Activated naive CD8-positive, alpha-beta T cell treated with anti-CD3 and anti-CD28 coated beads, Interleukin-2, amount 10 ng/mL, durations not matched to agents 7 days and 5 days (primary cell): ENCODE measurements around the gene CFAP46. TPM values are rescaled to one million over a fixed set of nuclear protein-coding genes. Genes with fewer than 3 reads are reported as not detected.

ENCODE experiments used
- ATAC-seq: fragments of 150-1000 bp; cut with Tn5 transposase; one replicate; pipeline ENCODE4 v1.10.0; 2021; ENCODE audit warnings: low read depth, moderate library complexity
- POLR2A ChIA-PET: fragments of 350-600 bp; sonication (Branson Sonifier 250); formaldehyde crosslinking; loops from one replicate; lab custom pipeline; 2021; ENCODE audit warnings: antibody characterized with exemption; lab: Charles Lee
- DNase-seq: peaks from one replicate; pipeline ENCODE4 v3.0.0; 2021
- H3K27ac Mint-ChIP-seq: one replicate; pipeline ENCODE4 v1.8.0; 2022; ENCODE audit warnings: mild to moderate bottlenecking, mixed read lengths
- H3K27me3 Mint-ChIP-seq: one replicate; pipeline ENCODE4 v1.8.0; 2022; ENCODE audit warnings: mild to moderate bottlenecking, moderate library complexity, mixed read lengths
- H3K36me3 Mint-ChIP-seq: one replicate; pipeline ENCODE4 v1.8.0; 2021; ENCODE audit warnings: mild to moderate bottlenecking, mixed read lengths
- H3K4me1 Mint-ChIP-seq: one replicate; pipeline ENCODE4 v1.8.0; 2021; ENCODE audit warnings: mixed read lengths
- H3K4me3 Mint-ChIP-seq: one replicate; pipeline ENCODE4 v1.8.0; 2022; ENCODE audit warnings: mild to moderate bottlenecking, moderate library complexity, mixed read lengths
- H3K9me3 Mint-ChIP-seq: one replicate; pipeline ENCODE4 v1.8.0; 2021; ENCODE audit warnings: mixed read lengths
- total RNA-seq, 2 experiments: library from RNA; stranded (reverse); gene quantifications; one replicate each; pipeline ENCODE4 v1.2.3, GENCODE V29; 2021

CFAP46 gene
- total RNA-seq, 2 experiments from 2014 or later, result not detected

- Mint-ChIP-seq H3K27me3 (no peaks in the 10 kb centered on the region), H3K27ac (no peak overlapping the region), H3K9me3 (no peaks in the 10 kb centered on the region), H3K4me3 (no peak overlapping the region), H3K36me3 (no peaks in the 10 kb centered on the region), H3K4me1 (no peaks in the 10 kb centered on the region)
- POLR2A ChIA-PET, result no interaction called here
- no peak for ATAC-seq
- no peak for DNase-seq
Observed at GRCh38 chr10:132984008-132984295, 41.6 kb upstream of the CFAP46 start.

DNA sequence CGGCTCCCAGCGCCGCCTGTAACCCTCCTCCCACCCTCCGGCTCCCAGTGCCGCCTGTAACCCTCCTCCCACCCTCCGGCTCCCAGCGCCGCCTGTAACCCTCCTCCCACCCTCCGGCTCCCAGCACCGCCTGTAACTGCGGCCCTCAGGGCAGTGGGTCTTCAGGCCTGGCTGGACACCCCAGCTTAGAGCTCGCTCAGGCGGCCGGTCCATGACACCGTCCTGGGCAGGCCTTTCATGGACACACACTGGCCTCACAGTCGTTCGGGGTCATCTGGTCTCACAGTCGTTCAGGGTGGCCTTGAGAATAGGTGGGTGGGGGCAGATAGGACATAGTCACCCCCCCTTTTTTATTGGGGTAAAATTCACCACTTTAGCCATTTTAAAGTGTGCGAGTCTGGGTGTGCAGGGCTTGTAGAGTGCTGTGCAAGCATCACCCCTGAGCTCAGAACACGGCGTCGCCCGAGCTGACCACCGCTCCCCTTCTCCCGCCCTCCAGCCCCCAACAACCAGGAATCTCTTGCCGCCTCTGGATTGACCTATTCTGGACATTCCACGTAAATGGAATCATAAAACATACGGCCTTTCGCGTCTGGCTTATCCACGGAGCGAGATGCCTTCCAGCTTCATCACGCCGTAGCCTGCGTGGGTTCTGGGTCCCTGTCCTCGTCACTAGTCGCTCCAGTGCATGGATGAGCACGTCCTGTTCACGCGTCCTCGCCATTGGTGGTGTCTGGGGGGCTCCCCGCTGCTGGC, 41.1 kb upstream of the CFAP46 start:
- Mint-ChIP-seq H3K36me3 (no peaks in the 10 kb centered on the region), H3K27me3 (no peaks in the 10 kb centered on the region), H3K4me3 (no peak overlapping the region), H3K27ac (no peak overlapping the region), H3K4me1 (no peaks in the 10 kb centered on the region), H3K9me3 (no peaks in the 10 kb centered on the region)
- DNase-seq (no peak), ATAC-seq (no peak)
- POLR2A ChIA-PET, result no interaction called here

GRCh38 chr10:132982301-132982989, 40.1 kb upstream of the CFAP46 start:
- H3K4me1 Mint-ChIP-seq, result no peaks in the 10 kb centered on the region
- DNase-seq (no peak), ATAC-seq (no peak)
- no peaks in the 10 kb centered on the region for H3K36me3 Mint-ChIP-seq
- H3K27me3 Mint-ChIP-seq, result no peaks in the 10 kb centered on the region
- no peak overlapping the region for H3K27ac Mint-ChIP-seq
- no peaks in the 10 kb centered on the region for H3K9me3 Mint-ChIP-seq
- POLR2A ChIA-PET, result no interaction called here
- no peak overlapping the region for H3K4me3 Mint-ChIP-seq

DNA sequence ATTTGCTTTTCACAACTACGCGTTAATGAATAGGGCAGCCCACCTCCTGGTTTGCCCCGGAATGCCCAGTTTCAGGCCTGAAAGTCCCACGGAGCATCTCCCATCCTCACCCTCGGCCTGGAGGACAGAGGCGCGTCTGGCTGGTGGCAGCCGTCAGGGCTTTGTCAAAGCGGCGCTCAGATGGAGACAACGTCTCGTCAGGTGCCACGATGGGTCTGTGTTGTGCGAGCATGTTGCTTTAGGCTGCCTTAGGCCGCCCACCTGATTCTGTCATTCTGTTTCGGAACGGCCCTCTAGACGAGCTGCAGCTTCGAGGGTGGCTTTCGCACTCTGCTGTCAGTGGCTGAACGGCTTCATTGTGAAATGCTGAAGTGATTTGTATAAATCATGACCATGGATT, 39.4 kb upstream of the CFAP46 start:
- H3K36me3 Mint-ChIP-seq, result no peaks in the 10 kb centered on the region
- POLR2A ChIA-PET, result no interaction called here
- H3K4me1 Mint-ChIP-seq, result no peaks in the 10 kb centered on the region
- no peak overlapping the region for H3K4me3 Mint-ChIP-seq
- no peaks in the 10 kb centered on the region for H3K9me3 Mint-ChIP-seq
- no peaks in the 10 kb centered on the region for H3K27me3 Mint-ChIP-seq
- no peak overlapping the region for H3K27ac Mint-ChIP-seq
- DNase-seq, result no peak
- ATAC-seq, result no peak

DNA sequence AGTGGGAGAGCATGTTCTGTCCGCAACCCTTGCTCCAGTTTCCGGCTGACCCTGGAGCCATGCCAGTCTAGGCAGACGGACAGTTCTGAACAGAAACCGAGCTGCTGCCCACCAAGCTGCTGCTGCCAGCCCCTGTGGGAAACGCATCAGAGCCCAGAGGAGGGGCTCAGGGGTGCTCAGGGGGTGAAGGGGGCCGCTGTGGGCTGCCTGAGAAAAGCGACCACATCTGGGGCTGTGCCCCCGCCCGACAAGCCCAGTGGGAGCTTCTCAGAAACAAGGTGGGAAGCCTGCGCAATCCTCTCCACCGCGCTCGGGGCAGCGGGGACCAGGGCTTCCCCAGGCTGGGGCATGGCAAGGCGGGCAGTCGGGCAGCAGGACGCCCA, 38.8 kb upstream of the CFAP46 start:
- POLR2A ChIA-PET, result no interaction called here
- no peak for DNase-seq
- ATAC-seq, result no peak
- Mint-ChIP-seq H3K27ac (no peak overlapping the region), H3K4me1 (no peaks in the 10 kb centered on the region), H3K27me3 (no peaks in the 10 kb centered on the region), H3K4me3 (no peak overlapping the region), H3K36me3 (no peaks in the 10 kb centered on the region), H3K9me3 (no peaks in the 10 kb centered on the region)

DNA sequence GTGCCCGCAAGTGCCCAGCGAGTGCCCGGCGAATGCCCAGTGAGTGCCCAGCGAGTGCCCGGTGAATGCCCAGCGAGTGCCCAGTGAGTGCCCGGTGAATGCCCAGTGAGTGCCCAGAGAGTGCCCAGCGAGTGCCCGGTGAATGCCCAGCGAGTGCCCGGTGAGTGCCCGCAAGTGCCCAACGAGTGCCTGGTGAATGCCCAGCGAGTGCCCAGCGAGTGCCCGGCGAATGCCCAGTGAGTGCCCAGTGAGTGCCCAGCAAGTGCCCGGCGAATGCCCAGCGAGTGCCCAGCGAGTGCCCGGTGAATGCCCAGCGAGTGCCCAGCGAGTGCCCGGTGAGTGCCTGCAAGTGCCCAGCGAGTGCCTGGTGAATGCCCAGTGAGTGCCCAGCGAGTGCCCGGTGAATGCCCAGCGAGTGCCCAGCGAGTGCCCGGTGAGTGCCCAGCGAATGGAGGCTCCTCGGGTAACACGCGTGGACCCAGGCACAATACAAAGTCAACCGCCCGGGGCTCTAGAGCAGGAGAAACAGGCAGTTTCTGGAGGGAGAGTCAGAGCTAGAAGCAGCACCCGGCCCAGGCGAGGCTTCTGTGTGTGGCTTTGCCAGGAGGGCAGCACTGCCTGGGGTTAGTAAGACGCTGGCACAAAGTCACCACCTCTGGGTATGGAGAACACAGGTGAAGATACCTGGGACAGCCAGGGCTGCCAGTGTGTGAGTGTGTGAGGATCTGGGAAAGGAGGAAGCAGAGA, 38.2 kb upstream of the CFAP46 start:
- DNase-seq, result no peak
- Mint-ChIP-seq H3K36me3 (no peaks in the 10 kb centered on the region), H3K27ac (no peak overlapping the region), H3K4me3 (no peak overlapping the region), H3K27me3 (no peaks in the 10 kb centered on the region), H3K4me1 (no peaks in the 10 kb centered on the region), H3K9me3 (no peaks in the 10 kb centered on the region)
- no peak for ATAC-seq
- POLR2A ChIA-PET, result no interaction called here

DNA sequence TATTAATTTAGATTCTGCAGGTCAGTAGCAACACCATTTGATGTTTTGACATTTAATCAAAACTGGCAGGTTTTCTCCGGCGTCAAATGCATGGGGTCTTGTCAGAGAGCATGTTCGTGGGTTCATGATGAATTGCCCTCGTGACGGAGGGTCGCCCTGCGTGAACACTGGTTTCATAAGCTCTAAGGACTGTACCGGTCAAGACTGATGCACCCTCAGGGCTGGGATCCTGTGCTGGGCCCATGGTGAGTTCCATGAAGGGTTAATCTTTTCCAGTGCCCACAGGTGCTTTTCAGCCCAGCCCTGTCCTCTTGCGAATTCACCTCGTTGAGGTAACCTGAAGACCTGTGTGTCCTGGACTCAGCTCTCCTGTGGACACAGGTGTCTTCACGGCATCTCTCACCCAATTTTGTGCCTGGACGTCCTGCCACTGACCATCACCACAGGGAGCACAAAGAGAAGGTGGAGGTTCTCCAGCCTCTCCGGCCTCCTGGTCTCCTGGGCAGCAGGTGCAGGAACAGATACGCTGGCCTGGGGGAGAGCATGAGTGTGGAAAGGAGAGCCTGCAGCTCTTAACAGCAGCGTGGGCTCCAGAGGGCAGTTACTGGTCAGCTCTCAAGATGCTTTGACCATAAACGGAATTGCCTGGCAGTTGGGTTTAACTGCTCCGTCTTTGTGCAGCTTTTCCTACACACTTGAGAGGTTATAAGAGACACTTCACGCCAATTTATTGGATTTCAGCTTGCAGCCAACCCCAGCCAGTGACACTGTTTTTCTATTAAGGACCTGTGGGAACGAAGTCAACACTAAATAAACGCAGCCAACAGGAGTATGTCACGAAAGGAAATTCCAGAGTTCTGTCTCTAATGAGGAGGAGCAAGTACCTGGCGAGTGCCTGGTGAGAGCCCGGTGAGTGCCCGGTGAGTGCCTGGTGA, 37.4 kb upstream of the CFAP46 start:
- POLR2A ChIA-PET, result no interaction called here
- DNase-seq, result no peak
- Mint-ChIP-seq H3K27ac (no peak overlapping the region), H3K36me3 (no peaks in the 10 kb centered on the region), H3K27me3 (no peaks in the 10 kb centered on the region), H3K4me3 (no peak overlapping the region), H3K4me1 (no peaks in the 10 kb centered on the region), H3K9me3 (no peaks in the 10 kb centered on the region)
- no peak for ATAC-seq

GRCh38 chr10:132978542-132978941, 36.2 kb upstream of the CFAP46 start:
- Mint-ChIP-seq H3K4me1 (no peaks in the 10 kb centered on the region), H3K4me3 (no peak overlapping the region), H3K27ac (no peak overlapping the region), H3K27me3 (no peaks in the 10 kb centered on the region), H3K9me3 (no peaks in the 10 kb centered on the region), H3K36me3 (no peaks in the 10 kb centered on the region)
- DNase-seq, result no peak
- POLR2A ChIA-PET, result no interaction called here
- ATAC-seq, result no peak

- H3K36me3 Mint-ChIP-seq, result no peaks in the 10 kb centered on the region
- H3K4me1 Mint-ChIP-seq, result no peaks in the 10 kb centered on the region
- no peaks in the 10 kb centered on the region for H3K9me3 Mint-ChIP-seq
- ATAC-seq, result no peak
- POLR2A ChIA-PET, result no interaction called here
- H3K27me3 Mint-ChIP-seq, result no peaks in the 10 kb centered on the region
- DNase-seq, result no peak
- no peak overlapping the region for H3K27ac Mint-ChIP-seq
- no peak overlapping the region for H3K4me3 Mint-ChIP-seq
Observed at GRCh38 chr10:132977807-132978206, 35.4 kb upstream of the CFAP46 start.

DNA sequence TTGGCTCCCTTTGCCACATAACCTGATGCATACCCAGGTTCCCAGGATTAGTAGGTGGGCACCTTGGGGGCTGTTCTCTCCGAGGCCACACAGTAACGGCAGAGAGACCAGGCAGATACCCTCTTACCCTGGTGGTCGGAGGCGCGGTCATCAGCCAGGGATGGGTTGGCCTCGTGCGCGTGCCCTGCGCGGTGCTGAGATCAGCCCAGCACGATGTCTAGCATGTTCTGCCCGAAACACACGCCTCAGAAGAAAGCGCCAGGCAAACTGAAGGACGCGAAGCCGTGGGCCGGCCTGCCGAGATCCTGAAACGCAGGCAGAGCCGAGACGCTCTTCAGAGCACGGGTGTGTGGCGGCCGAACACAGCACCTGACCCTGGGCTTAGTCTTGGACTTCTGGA, 34.7 kb upstream of the CFAP46 start:
- Mint-ChIP-seq H3K4me1 (no peaks in the 10 kb centered on the region), H3K27ac (no peak overlapping the region), H3K27me3 (no peaks in the 10 kb centered on the region), H3K4me3 (no peak overlapping the region), H3K9me3 (no peaks in the 10 kb centered on the region), H3K36me3 (no peaks in the 10 kb centered on the region)
- POLR2A ChIA-PET, result no interaction called here
- DNase-seq (no peak), ATAC-seq (no peak)

DNA sequence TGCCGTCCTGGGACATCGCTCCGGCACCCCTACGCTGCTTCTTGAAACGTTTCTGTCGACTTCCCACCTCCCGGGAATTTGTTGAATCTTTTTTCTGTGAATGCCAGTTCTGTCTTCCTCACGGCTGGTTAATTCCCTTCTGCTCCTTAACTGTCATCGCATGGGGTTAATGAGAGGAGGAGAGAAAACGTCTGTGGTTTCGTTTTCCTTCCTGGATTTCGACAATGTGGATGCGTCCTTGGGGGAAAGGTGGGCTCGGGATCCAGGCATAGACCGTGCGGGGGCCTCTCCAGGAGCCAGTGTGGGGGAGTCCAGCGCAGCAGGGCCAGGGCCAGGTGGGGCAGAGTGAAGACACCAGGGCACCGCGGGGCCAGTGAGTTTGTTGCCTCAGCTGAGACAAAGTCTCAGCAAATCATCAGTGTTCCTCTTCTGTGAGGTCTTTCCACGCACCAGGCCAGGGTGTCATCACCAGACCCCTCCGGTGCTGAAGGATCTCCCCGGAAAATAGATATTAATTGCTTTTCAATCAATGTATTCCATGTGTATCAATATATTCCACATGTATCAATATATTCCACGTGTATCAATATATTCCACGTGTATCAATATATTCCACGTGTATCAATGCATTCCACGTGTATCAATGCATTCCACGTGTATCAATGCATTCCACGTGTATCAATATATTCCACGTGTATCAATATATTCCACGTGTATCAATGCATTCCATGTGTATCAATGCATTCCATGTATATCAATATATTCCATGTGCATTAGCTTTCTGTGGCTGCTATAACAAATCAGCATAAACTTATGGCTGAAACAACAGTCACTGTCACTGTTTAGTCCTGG, 33.7 kb upstream of the CFAP46 start:
- Mint-ChIP-seq H3K4me1 (no peaks in the 10 kb centered on the region), H3K36me3 (no peaks in the 10 kb centered on the region), H3K9me3 (no peaks in the 10 kb centered on the region), H3K4me3 (no peak overlapping the region), H3K27ac (no peak overlapping the region), H3K27me3 (no peaks in the 10 kb centered on the region)
- ATAC-seq (no peak), DNase-seq (no peak)
- POLR2A ChIA-PET, result no interaction called here

DNA sequence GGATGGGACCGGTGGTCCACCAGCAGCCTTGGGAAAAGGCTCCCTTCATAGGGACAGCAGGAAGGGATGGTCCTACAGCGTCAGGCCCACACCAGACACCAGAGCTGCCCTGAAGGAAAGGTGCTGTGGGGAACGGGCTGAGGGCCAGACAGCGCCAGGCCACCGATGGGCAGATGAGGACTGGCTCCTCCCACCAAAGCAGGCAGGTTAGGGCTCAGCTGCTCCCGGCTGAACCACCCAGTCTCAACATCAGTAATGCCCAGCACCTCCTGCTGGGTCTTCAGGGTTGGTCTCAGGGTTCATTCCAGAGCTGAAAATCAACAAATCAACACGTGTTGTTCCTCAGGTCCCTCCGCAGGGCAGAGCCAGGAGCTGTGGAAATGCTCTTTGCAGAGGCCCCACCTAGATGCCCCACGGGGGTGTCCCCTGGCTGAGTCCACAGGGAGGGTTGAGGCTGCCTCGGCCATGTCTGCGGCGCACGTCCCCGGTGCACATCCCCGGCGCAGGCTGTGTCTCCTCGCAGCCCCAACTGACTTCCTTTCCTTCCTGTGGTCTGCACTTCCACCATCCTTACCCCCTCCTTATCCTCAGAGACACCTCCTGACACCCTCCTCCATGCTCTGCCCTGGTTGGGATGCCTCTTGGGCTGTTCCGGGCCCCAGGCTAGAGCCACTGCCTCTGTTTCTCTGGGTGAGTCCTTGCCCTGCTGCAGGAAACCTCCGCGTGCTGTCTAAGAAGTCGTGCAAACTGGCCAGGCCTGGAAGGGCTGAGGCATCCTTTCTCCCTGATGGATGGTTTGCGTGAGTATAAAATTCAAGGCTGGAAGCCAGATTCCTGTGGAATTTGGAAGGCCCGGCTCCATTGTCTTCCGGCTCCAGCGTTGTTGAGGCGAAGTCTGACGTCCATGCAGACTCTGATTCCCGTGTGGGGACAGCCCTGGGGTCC, 32.8 kb upstream of the CFAP46 start:
- no peak for DNase-seq
- ATAC-seq, result no peak
- POLR2A ChIA-PET, result no interaction called here
- no peaks in the 10 kb centered on the region for H3K36me3 Mint-ChIP-seq
- peaks cover 3% of the 10 kb centered on the region for H3K27me3 Mint-ChIP-seq
- no peaks in the 10 kb centered on the region for H3K9me3 Mint-ChIP-seq
- no peaks in the 10 kb centered on the region for H3K4me1 Mint-ChIP-seq
- no peak overlapping the region for H3K4me3 Mint-ChIP-seq
- no peak overlapping the region for H3K27ac Mint-ChIP-seq
